IMR-90 (cell line): Measurements from ENCODE around the gene ADGRF1. TPM values are rescaled to one million over a fixed set of nuclear protein-coding genes. Genes with fewer than 3 reads are reported as not detected.

ENCODE experiments used
- ATAC-seq: fragments of 200-7000 bp; cut with Tn5 transposase; 2 replicates; pipeline ENCODE4 v1.9.1; 2020; ENCODE audit warnings: low read depth, mild to moderate bottlenecking, moderate library complexity
- BruUV-seq: library from RNA; stranded (reverse); fragments of 400-500 nt; replicated peaks from 2 replicates; lab custom pipeline; 2021; lab: Mats Ljungman, UMichigan
- CTCF ChIA-PET: fragments of 300-600 bp; formaldehyde crosslinking; extraction: SDS; loops from one replicate; lab custom pipeline; 2021; ENCODE audit warnings: antibody characterized with exemption; lab: Yijun Ruan, JAX
- POLR2A ChIA-PET: fragments of 300-600 bp; sonication (Branson Sonifier 250); formaldehyde crosslinking; loops from one replicate; lab custom pipeline; 2022; ENCODE audit warnings: antibody characterized with exemption; ENCODE audit not compliant: unreplicated experiment; lab: Charles Lee
- DNase-seq: peaks from one replicate; pipeline ENCODE4 v3.0.0; 2013
- H2AFZ ChIP-seq: replicated peaks from 2 replicates; pipeline ENCODE3; 2013; ENCODE audit warnings: low read length, mild to moderate bottlenecking; ENCODE audit not compliant: poor library complexity
- H2AK5ac ChIP-seq: 2 replicates; pipeline ENCODE4 v1.6.1; 2013; ENCODE audit warnings: low read depth, low read length, inconsistent platforms
- H2AK9ac ChIP-seq: replicated peaks from 2 replicates; pipeline ENCODE3; 2013; ENCODE audit warnings: mild to moderate bottlenecking, low read depth, low read length, moderate library complexity; ENCODE audit not compliant: poor library complexity
- H2BK120ac ChIP-seq: 2 replicates; pipeline ENCODE4 v1.6.1; 2013; ENCODE audit warnings: low read depth, low read length, inconsistent platforms
- H2BK15ac ChIP-seq: 3 replicates; pipeline ENCODE4 v1.6.1; 2013; ENCODE audit warnings: low read depth, low read length, inconsistent platforms
- H2BK20ac ChIP-seq: 2 replicates; pipeline ENCODE4 v1.6.1; 2013; ENCODE audit warnings: low read depth, mild to moderate bottlenecking, inconsistent platforms, low read length, moderate library complexity
- H2BK5ac ChIP-seq: 2 replicates; pipeline ENCODE4 v1.6.1; 2013; ENCODE audit warnings: mild to moderate bottlenecking, low read depth, low read length, inconsistent platforms; ENCODE audit not compliant: poor library complexity, severe bottlenecking
- H3K14ac ChIP-seq: replicated peaks from 2 replicates; pipeline ENCODE4 v1.6.1; 2013; ENCODE audit warnings: low read depth, low read length, inconsistent platforms
- H3K18ac ChIP-seq: 2 replicates; pipeline ENCODE4 v1.6.1; 2013; ENCODE audit warnings: low read depth, low read length, control low read depth
- H3K23ac ChIP-seq: 2 replicates; pipeline ENCODE4 v1.6.1; 2013; ENCODE audit warnings: low read depth, low read length, inconsistent platforms
- H3K27ac ChIP-seq: 2 replicates; pipeline ENCODE4 v1.5.1; 2013; ENCODE audit warnings: mild to moderate bottlenecking, control low read depth, low read length; ENCODE audit not compliant: insufficient read depth
- H3K27me3 ChIP-seq: 2 replicates; pipeline ENCODE4 v1.6.1; 2013; ENCODE audit warnings: low read length; ENCODE audit not compliant: control insufficient read depth, insufficient read depth
- H3K36me3 ChIP-seq: 2 replicates; pipeline ENCODE4 v1.6.1; 2013; ENCODE audit warnings: low read length, mixed read lengths; ENCODE audit not compliant: control insufficient read depth, insufficient read depth
- H3K4ac ChIP-seq: 2 replicates; pipeline ENCODE4 v1.6.1; 2013; ENCODE audit warnings: low read depth, low read length, inconsistent platforms
- H3K4me1 ChIP-seq: 2 replicates; pipeline ENCODE4 v1.6.1; 2013; ENCODE audit warnings: low read length, mixed read lengths; ENCODE audit not compliant: control insufficient read depth, insufficient read depth
- H3K4me2 ChIP-seq: 2 replicates; pipeline ENCODE4 v1.6.1; 2013; ENCODE audit warnings: low read depth, mild to moderate bottlenecking, control low read depth, low read length, moderate library complexity
- H3K4me3 ChIP-seq: 2 replicates; pipeline ENCODE4 v1.5.1; 2013; ENCODE audit warnings: low read depth, mild to moderate bottlenecking, control low read depth, low read length, moderate library complexity; ENCODE audit not compliant: insufficient read depth
- H3K56ac ChIP-seq: 2 replicates; pipeline ENCODE4 v1.6.1; 2013; ENCODE audit warnings: low read length, inconsistent platforms; ENCODE audit not compliant: insufficient read depth; ENCODE audit errors: extremely low read depth
- H3K79me1 ChIP-seq, 2 experiments: 2 replicates each; pipeline ENCODE4 v1.6.1; 2013; ENCODE audit warnings: low read length in 2 of 2, inconsistent platforms in 1 of 2, low read depth in 1 of 2
- H3K9ac ChIP-seq: 2 replicates; pipeline ENCODE4 v1.6.1; 2013; ENCODE audit warnings: low read depth, low read length, control low read depth
- H3K9me1 ChIP-seq: 2 replicates; pipeline ENCODE4 v1.6.1; 2013; ENCODE audit warnings: low read length, inconsistent platforms; ENCODE audit not compliant: insufficient read depth
- H3K9me3 ChIP-seq: 2 replicates; pipeline ENCODE4 v1.6.1; 2013; ENCODE audit warnings: low read length; ENCODE audit not compliant: control insufficient read depth, insufficient read depth
- H4K20me1 ChIP-seq: 2 replicates; pipeline ENCODE4 v1.6.1; 2013; ENCODE audit warnings: low read length, inconsistent platforms; ENCODE audit not compliant: insufficient read depth
- H4K5ac ChIP-seq: 2 replicates; pipeline ENCODE4 v1.6.1; 2013; ENCODE audit warnings: mild to moderate bottlenecking, low read depth, low read length, control low read depth
- H4K8ac ChIP-seq, 2 experiments: 2 replicates each; pipeline ENCODE4 v1.6.1; 2013; ENCODE audit warnings: low read depth in 2 of 2, low read length in 2 of 2, control low read depth in 1 of 2, inconsistent platforms in 1 of 2
- H4K91ac ChIP-seq: 2 replicates; pipeline ENCODE4 v1.6.1; 2013; ENCODE audit warnings: low read depth, low read length, inconsistent platforms; ENCODE audit not compliant: insufficient read depth
- CEBPB ChIP-seq: IDR thresholded peaks from 2 replicates; pipeline ENCODE4 v1.6.1; 2012; ENCODE audit warnings: low read depth, low read length, improper control_type of control experiment
- POLR2A ChIP-seq: IDR thresholded peaks from 2 replicates; pipeline ENCODE4 v1.6.1; 2012; ENCODE audit warnings: mild to moderate bottlenecking, low read depth, low read length
- RAD21 ChIP-seq: IDR thresholded peaks from 2 replicates; pipeline ENCODE4 v1.6.1; 2012; ENCODE audit warnings: low read length, improper control_type of control experiment
- WGBS, 2 experiments: methylation state at CpG; one replicate each; pipeline versions ENCODE4 v1.1.5 to v1.1.7; 2013; ENCODE audit warnings: missing lambda C conversion rate in 2 of 2; ENCODE audit not compliant: insufficient read length in 1 of 2; ENCODE audit errors: extremely low coverage in 2 of 2; 5-methylcytosine and 5-hydroxymethylcytosine counted together
- dilution Hi-C: fragments of 300-500 bp; cut with HindIII; formaldehyde crosslinking; loops from one replicate; pipeline ENCODE4 v1.14.3; 2018; ENCODE audit warnings: low sequenced_read_pairs; ENCODE audit not compliant: unreplicated experiment
- in situ Hi-C: fragments of 300-500 bp; cut with MboI; formaldehyde crosslinking; loops from 3 replicates; pipeline ENCODE4 v1.14.3; 2019; ENCODE audit warnings: low sequenced_read_pairs, inconsistent platforms, mixed read lengths
- intact Hi-C: fragments of 100-400 bp; cut with micrococcal nuclease; formaldehyde crosslinking; loops from 2 replicates; pipeline ENCODE4 v1.10.0; 2022
- polyA plus RNA-seq, 3 experiments: library from polyadenylated mRNA; depleted of rRNA; stranded (reverse); fragments of >200 nt; gene quantifications; 2 replicates each; pipeline ENCODE4 v1.2.3, GENCODE V29; 2012; ENCODE audit warnings: low replicate concordance in 1 of 3
- total RNA-seq: library from RNA; depleted of rRNA; stranded (reverse); fragments of >200 nt; gene quantifications from 2 replicates; pipeline ENCODE4 v1.2.3, GENCODE V29; 2012

ADGRF1 gene
- total and polyA plus RNA-seq, 2 of the 4 experiments (the other 2 are of a cell fraction) = not detected

- H2AK5ac ChIP-seq = no peak overlapping the region
- no peak overlapping the region for H2BK5ac ChIP-seq
- H2BK20ac ChIP-seq = no peak overlapping the region
- no peaks in the 10 kb centered on the region for H3K9me1 ChIP-seq
- H3K56ac ChIP-seq = no peak overlapping the region
- H3K9ac ChIP-seq = no peak overlapping the region
- no peak overlapping the region for H2BK120ac ChIP-seq
- H3K4me1 ChIP-seq = no peaks in the 10 kb centered on the region
- ChIA-PET POLR2A (no interaction called here), CTCF (no interaction called here)
- no TSS peak for BruUV-seq
- H4K8ac ChIP-seq = no peak overlapping the region
- H3K9me3 ChIP-seq = no peaks in the 10 kb centered on the region
- ATAC-seq = no peak
- no peak overlapping the region for H3K18ac ChIP-seq
- H4K5ac ChIP-seq = no peak overlapping the region
- DNase-seq = no peak
- no peak overlapping the region for H2AK9ac ChIP-seq
- no peak overlapping the region for H2AFZ ChIP-seq
- no peak overlapping the region for H4K91ac ChIP-seq
- intact Hi-C loops = no loop called here
- H3K79me1 ChIP-seq = no peaks in the 10 kb centered on the region
- no peak overlapping the region for H3K14ac ChIP-seq
- H3K4me2 ChIP-seq = no peak overlapping the region
- in situ Hi-C loops = no loop called here
- no peak overlapping the region for H2BK15ac ChIP-seq
- no peaks in the 10 kb centered on the region for H3K36me3 ChIP-seq
- no peak overlapping the region for H3K23ac ChIP-seq
- peaks cover 3% of the 10 kb centered on the region; the same call in 1 of the 2 replicates for H3K27me3 ChIP-seq
- no peak overlapping the region for H3K27ac ChIP-seq
- WGBS, 2 experiments = no CpG with 5 or more reads among the region's 3 CpGs
- H3K4ac ChIP-seq = no peak overlapping the region
- no peak overlapping the region for H3K4me3 ChIP-seq
- dilution Hi-C loops = no loop called here
- no peaks in the 10 kb centered on the region for H4K20me1 ChIP-seq
- TF ChIP-seq CEBPB (no peak), POLR2A (no peak), RAD21 (no peak)
Measured at GRCh38 chr6:47070461-47070860, 28.3 kb upstream of the ADGRF1 start.
